ENCODE measurements around the gene PLD2. TPM values are rescaled to one million over a fixed set of nuclear protein-coding genes. Genes with fewer than 3 reads are reported as not detected.

PLD2 gene
- total RNA-seq, 4 donors from 2014 or later = 53.5 to 134 (median 57.6) TPM

DNA sequence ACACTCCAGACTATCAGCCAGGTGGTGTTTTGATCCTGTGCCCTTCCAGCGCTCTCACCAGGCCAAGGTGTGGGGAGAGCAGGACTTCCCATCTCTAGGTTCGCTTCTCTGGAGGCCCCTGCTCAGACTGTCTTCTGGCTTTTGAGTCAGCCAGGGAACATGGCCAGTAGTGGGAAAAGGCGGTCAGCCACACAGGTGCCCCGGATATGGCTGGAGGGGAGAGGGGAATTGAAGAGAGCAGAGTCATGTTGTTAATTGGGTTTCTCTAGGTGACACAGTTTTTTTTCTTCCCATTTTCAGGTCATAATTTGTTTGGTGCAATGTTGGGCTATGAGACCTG, 27.7 kb downstream of the PLD2 start:
- TF ChIP-seq POLR2AphosphoS5 (IDR thresholded peaks at IDR 0.05) (no peak), POLR2A (IDR thresholded peaks at IDR 0.05) (no peak), EP300 (IDR thresholded peaks at IDR 0.05) (no peak)
- TF ChIP-seq, protein P1, sequence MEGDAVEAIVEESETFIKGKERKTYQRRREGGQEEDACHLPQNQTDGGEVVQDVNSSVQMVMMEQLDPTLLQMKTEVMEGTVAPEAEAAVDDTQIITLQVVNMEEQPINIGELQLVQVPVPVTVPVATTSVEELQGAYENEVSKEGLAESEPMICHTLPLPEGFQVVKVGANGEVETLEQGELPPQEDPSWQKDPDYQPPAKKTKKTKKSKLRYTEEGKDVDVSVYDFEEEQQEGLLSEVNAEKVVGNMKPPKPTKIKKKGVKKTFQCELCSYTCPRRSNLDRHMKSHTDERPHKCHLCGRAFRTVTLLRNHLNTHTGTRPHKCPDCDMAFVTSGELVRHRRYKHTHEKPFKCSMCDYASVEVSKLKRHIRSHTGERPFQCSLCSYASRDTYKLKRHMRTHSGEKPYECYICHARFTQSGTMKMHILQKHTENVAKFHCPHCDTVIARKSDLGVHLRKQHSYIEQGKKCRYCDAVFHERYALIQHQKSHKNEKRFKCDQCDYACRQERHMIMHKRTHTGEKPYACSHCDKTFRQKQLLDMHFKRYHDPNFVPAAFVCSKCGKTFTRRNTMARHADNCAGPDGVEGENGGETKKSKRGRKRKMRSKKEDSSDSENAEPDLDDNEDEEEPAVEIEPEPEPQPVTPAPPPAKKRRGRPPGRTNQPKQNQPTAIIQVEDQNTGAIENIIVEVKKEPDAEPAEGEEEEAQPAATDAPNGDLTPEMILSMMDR (IDR thresholded peaks at IDR 0.05) = no peak
- no peaks in the 10 kb centered on the region for H3K27me3 ChIP-seq
- WGBS = 63% methylated on average over 3 of the region's 4 CpGs
- peak overlapping the region; percentile 90 for H3K27ac ChIP-seq
- H3K9me3 ChIP-seq = no peaks in the 10 kb centered on the region
- no peak for DNase-seq (ENCODE audit: low spot score in 2 of 2)
- H3K4me3 ChIP-seq = peak overlapping the region; percentile 81
- H3K4me1 ChIP-seq = peaks cover 57% of the 10 kb centered on the region
- H3K36me3 ChIP-seq = no peaks in the 10 kb centered on the region

DNA sequence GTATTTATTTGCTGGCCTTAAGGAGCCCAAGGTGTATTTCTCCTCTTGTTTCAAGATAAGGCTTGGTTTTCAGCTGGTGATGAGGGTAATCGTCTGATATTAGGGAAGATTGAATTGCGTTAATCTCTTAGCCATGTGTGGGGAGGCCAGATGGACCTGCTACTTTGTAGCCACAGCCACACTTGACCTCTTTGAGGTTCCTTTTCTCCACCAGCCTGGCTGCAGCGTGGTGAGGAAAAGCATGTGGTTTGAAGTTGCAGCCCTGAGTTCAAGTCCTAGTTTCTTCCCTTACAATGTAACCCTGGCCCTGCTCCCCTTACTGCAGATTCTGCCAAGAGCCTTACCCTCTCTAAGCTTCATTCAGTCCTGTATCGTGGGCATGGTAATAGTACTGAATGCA, 29.3 kb downstream of the PLD2 start:
- H3K4me3 ChIP-seq = no peak overlapping the region
- peaks cover 71% of the 10 kb centered on the region for H3K4me1 ChIP-seq
- no peak overlapping the region for H3K27ac ChIP-seq
- no peak for DNase-seq (ENCODE audit: low spot score in 2 of 2)
- H3K36me3 ChIP-seq = no peaks in the 10 kb centered on the region
- TF ChIP-seq, protein P1 (IDR thresholded peaks at IDR 0.05) = no peak
- TF ChIP-seq EP300 (IDR thresholded peaks at IDR 0.05) (no peak), POLR2AphosphoS5 (IDR thresholded peaks at IDR 0.05) (no peak), POLR2A (IDR thresholded peaks at IDR 0.05) (no peak)
- no peaks in the 10 kb centered on the region for H3K27me3 ChIP-seq
- 67% methylated on average over 4 of the region's 4 CpGs for WGBS
- H3K9me3 ChIP-seq = no peaks in the 10 kb centered on the region

DNA sequence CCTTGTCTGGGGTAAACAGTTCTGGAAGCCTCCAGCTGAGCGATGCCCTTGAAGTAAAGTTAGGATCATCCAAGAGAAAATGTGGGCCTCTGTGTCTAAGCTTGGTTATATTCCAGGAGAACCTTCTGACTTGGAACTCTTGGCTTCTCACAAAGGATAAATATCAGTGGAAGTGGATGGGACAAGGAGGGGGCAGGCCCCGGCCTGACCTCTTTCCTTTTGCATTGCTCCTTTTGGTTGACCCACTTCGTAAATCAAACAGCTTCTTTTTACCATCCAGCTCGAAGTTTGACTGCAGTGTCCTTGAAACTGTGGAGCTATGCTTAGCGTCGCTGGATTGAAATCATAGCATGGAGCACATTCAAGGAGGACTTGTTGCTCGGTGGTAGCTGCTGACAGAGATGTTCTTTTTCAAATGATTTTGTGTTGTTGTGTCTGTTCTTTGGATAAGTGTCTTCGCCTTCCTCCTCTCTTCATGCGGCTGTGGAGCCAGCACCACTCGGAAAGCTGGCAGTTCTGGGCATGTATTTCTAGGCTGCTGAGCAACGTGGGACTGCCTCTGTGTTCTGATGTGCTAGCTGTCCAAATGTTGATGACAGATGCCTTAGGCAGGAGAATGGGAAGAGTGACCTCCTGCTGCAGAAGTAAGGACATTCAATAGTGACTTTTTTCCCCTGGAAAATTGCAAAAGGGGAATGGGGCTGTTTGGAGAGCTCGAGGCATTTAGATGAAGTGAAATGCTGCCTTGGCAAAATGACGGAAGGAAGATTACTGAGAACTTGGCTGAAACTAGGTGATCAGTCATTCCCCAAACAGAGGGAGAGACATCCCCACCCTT, 30.7 kb downstream of the PLD2 start:
- Histone ChIP-seq H3K36me3 (no peaks in the 10 kb centered on the region), H3K9me3 (no peaks in the 10 kb centered on the region), H3K4me3 (no peak overlapping the region), H3K27ac (peak overlapping the region; percentile 42), H3K27me3 (no peaks in the 10 kb centered on the region), H3K4me1 (peaks cover 75% of the 10 kb centered on the region)
- WGBS = 35% methylated on average over 13 of the region's 13 CpGs
- DNase-seq (ENCODE audit: low spot score in 2 of 2) = no peak
- TF ChIP-seq, protein P1 (IDR thresholded peaks at IDR 0.05) = no peak
- TF ChIP-seq POLR2AphosphoS5 (IDR thresholded peaks at IDR 0.05) (no peak), POLR2A (IDR thresholded peaks at IDR 0.05) (no peak), EP300 (IDR thresholded peaks at IDR 0.05) (no peak)

DNA sequence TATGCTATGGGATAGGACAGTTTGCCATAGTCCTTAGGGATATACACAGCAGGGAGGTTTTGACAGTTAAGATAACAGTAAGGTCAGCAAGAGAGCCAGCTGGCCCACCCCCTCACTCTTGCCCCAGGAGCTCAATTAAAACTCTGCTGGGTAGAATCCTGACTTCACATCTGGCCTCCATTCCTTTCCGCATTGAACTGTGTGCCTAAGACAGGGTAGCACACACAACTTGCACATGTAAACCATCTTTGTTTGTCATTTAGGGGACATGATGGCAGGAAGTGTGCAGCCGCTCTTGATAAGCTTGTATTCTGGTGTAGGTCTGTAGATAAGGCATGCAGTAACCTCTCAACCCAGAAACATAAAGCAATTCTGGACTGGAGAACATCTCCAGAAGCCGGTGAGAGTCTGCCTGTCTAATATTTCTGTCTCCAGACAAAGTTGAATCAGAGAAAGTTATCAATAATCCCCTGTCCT, 31.4 kb downstream of the PLD2 start:
- H3K4me3 ChIP-seq = no peak overlapping the region
- peak overlapping the region; percentile 42 for H3K27ac ChIP-seq
- no peak for DNase-seq (ENCODE audit: low spot score in 2 of 2)
- H3K27me3 ChIP-seq = no peaks in the 10 kb centered on the region
- TF ChIP-seq POLR2AphosphoS5 (IDR thresholded peaks at IDR 0.05) (no peak), EP300 (IDR thresholded peaks at IDR 0.05) (no peak), POLR2A (IDR thresholded peaks at IDR 0.05) (no peak)
- TF ChIP-seq, protein P1 (IDR thresholded peaks at IDR 0.05) = no peak
- peaks cover 78% of the 10 kb centered on the region for H3K4me1 ChIP-seq
- 70% methylated on average over 3 of the region's 3 CpGs for whole genome bisulfite sequencing
- no peaks in the 10 kb centered on the region for H3K9me3 ChIP-seq
- H3K36me3 ChIP-seq = no peaks in the 10 kb centered on the region

DNA sequence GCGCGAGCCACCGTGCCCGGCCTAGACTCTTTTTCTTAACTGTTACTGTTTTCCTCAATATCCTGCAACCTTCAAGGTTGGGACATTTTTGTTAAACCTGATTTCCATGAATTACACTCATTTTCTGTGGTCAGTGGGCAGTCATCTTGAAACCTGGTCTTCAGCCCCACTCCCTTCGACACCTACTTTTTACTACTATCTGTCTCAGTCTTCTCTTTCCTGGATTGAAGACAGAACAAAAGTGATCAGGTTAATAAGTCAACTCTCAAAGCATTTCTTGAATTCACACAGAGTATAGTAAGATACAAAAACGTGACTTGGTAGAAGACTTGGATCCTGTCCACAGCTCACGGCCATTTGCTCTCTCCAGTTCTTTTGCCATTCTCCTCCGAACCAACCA, 32.3 kb downstream of the PLD2 start:
- Histone ChIP-seq H3K4me1 (peaks cover 76% of the 10 kb centered on the region), H3K27me3 (no peaks in the 10 kb centered on the region), H3K9me3 (no peaks in the 10 kb centered on the region), H3K27ac (no peak overlapping the region), H3K4me3 (no peak overlapping the region), H3K36me3 (no peaks in the 10 kb centered on the region)
- WGBS = 84% methylated on average over 8 of the region's 8 CpGs
- TF ChIP-seq, protein P1 (IDR thresholded peaks at IDR 0.05) = no peak
- TF ChIP-seq POLR2A (IDR thresholded peaks at IDR 0.05) (no peak), EP300 (IDR thresholded peaks at IDR 0.05) (no peak), POLR2AphosphoS5 (IDR thresholded peaks at IDR 0.05) (no peak)
- DNase-seq (ENCODE audit: low spot score in 2 of 2) = no peak

Measured in suprapubic skin (tissue), 4 donors.